HepG2 (cell line): ENCODE results near the gene IL17RB. TPM values are rescaled to one million over a fixed set of nuclear protein-coding genes. Genes with fewer than 3 reads are reported as not detected.

Experiments
- ARID2 ChIP-seq: sonication (generic); formaldehyde crosslinking; IDR thresholded peaks from 2 replicates; pipeline ENCODE4 v1.8.1; 2022; ENCODE audit warnings: mild to moderate bottlenecking, missing genetic modification reagents, borderline replicate concordance
- CEBPG ChIP-seq: IDR thresholded peaks from 2 replicates; pipeline ENCODE4 v1.6.1; 2016
- GMEB2 ChIP-seq: IDR thresholded peaks from 2 replicates; pipeline ENCODE4 v1.6.1; 2016; ENCODE audit warnings: missing biosample characterization, missing genetic modification reagents, low read depth
- GZF1 ChIP-seq: sonication (generic); formaldehyde crosslinking; IDR thresholded peaks from 2 replicates; pipeline ENCODE4 v1.5.1; 2020; ENCODE audit warnings: mild to moderate bottlenecking, missing genetic modification reagents
- HNF4G ChIP-seq, 2 experiments: sonication (generic) in 1 of 2; formaldehyde crosslinking in 1 of 2; IDR thresholded peaks; 2 replicates each; pipeline versions ENCODE4 v1.4.0 to v1.6.1; 2011 to 2020; ENCODE audit warnings: borderline replicate concordance in 2 of 2, low read depth in 2 of 2, mild to moderate bottlenecking in 2 of 2, low read length in 1 of 2, missing genetic modification reagents in 1 of 2, moderate library complexity in 1 of 2
- KAT8 ChIP-seq: IDR thresholded peaks from 2 replicates; pipeline ENCODE4 v1.6.1; 2016; ENCODE audit warnings: missing genetic modification reagents, missing compliant biosample characterization
- KMT2A ChIP-seq: sonication (generic); formaldehyde crosslinking; IDR thresholded peaks from 2 replicates; pipeline ENCODE4 v1.4.0; 2020; ENCODE audit warnings: missing genetic modification reagents
- MED8 ChIP-seq: sonication (generic); formaldehyde crosslinking; IDR thresholded peaks from 2 replicates; pipeline ENCODE4 v1.8.1; 2023; ENCODE audit warnings: mild to moderate bottlenecking, missing genetic modification reagents; ENCODE audit not compliant: insufficient replicate concordance
- NCOA2 ChIP-seq: sonication (generic); formaldehyde crosslinking; IDR thresholded peaks from 2 replicates; pipeline ENCODE4 v1.8.0; 2022; ENCODE audit warnings: inconsistent platforms
- NCOR1 ChIP-seq: fragments of 200-600 bp; sonication (generic); IDR thresholded peaks from 2 replicates; pipeline ENCODE4 v1.7.0; 2017; ENCODE audit warnings: antibody characterized with exemption, low read length, borderline replicate concordance
- NR2F2 ChIP-seq: IDR thresholded peaks from 2 replicates; pipeline ENCODE4 v1.6.1; 2012; ENCODE audit warnings: low read depth, inconsistent platforms, borderline replicate concordance
- ONECUT2 ChIP-seq: sonication (generic); formaldehyde crosslinking; IDR thresholded peaks from 2 replicates; pipeline ENCODE4 v1.4.0; 2020; ENCODE audit warnings: missing genetic modification reagents
- PCBP2 ChIP-seq: fragments of 200-400 bp; formaldehyde crosslinking; optimal IDR thresholded peaks from 2 replicates; pipeline ENCODE3; 2018; ENCODE audit warnings: low read length, low read depth; ENCODE audit not compliant: poor library complexity, severe bottlenecking
- PHF5A ChIP-seq: IDR thresholded peaks from one replicate; pipeline ENCODE4 v1.6.1; 2018; ENCODE audit warnings: low read depth, missing genetic modification reagents; ENCODE audit not compliant: unreplicated experiment
- PPARG ChIP-seq: conservative IDR thresholded peaks from 2 replicates; pipeline ENCODE4 v1.6.1; 2016; ENCODE audit warnings: missing biosample characterization, missing genetic modification reagents
- TBL1XR1 ChIP-seq: fragments of 150-350 bp; IDR thresholded peaks from 2 replicates; pipeline ENCODE4 v1.6.1; 2014; ENCODE audit warnings: borderline replicate concordance, low read length; ENCODE audit not compliant: partially characterized antibody
- TERF1 ChIP-seq: sonication (generic); formaldehyde crosslinking; IDR thresholded peaks from 2 replicates; pipeline ENCODE4 v1.8.0; 2022; ENCODE audit warnings: mild to moderate bottlenecking, missing genetic modification reagents, moderate library complexity
- TGIF2 ChIP-seq: IDR thresholded peaks from 2 replicates; pipeline ENCODE4 v1.6.1; 2016; ENCODE audit warnings: control low read depth, missing compliant biosample characterization
- ZKSCAN5 ChIP-seq: sonication (generic); formaldehyde crosslinking; IDR thresholded peaks from 2 replicates; pipeline ENCODE4 v1.5.1; 2020; ENCODE audit warnings: mild to moderate bottlenecking, missing genetic modification reagents
- ZNF543 ChIP-seq: sonication (generic); formaldehyde crosslinking; IDR thresholded peaks from 2 replicates; pipeline ENCODE4 v1.4.0; 2020; ENCODE audit warnings: mild to moderate bottlenecking, missing genetic modification reagents
- ZNF7 ChIP-seq: IDR thresholded peaks from 2 replicates; pipeline ENCODE4 v1.6.1; 2016; ENCODE audit warnings: missing biosample characterization, missing genetic modification reagents
- ZNF792 ChIP-seq: IDR thresholded peaks from 2 replicates; pipeline ENCODE4 v1.6.1; 2016
- ZZZ3 ChIP-seq: sonication (generic); formaldehyde crosslinking; IDR thresholded peaks from 2 replicates; pipeline ENCODE4 v1.4.0; 2020; ENCODE audit warnings: missing genetic modification reagents, mild to moderate bottlenecking, borderline replicate concordance
- polyA plus RNA-seq, 8 experiments: library from polyadenylated mRNA; depleted of rRNA in 3 of 8; stranded (reverse) in 7 of 8; unstranded in 1 of 8; fragments of >200 nt; fragmentation: Illumina TruSeq in 4 of 8; extraction: Trizol in 4 of 8; gene quantifications; 2 replicates each; pipeline versions ENCODE4 v1.2.1 to v1.2.3, GENCODE V29; 2011 to 2016; ENCODE audit warnings: low read depth in 4 of 8, missing spikeins in 1 of 8, mixed read lengths in 1 of 8; ENCODE audit not compliant: insufficient read depth in 1 of 8
- total RNA-seq, 5 experiments: library from RNA; depleted of rRNA; stranded (reverse); fragments of >200 nt; fragmentation: Illumina TruSeq; extraction: Trizol; gene quantifications; 2 replicates each; pipeline ENCODE4 v1.2.3, GENCODE V29; 2016; ENCODE audit warnings: low read depth in 1 of 5
- TF ChIP-seq, protein P1 (sequence below): sonication (generic); formaldehyde crosslinking; IDR thresholded peaks from 2 replicates; pipeline ENCODE4 v1.5.0; 2020; ENCODE audit warnings: missing genetic modification reagents, mild to moderate bottlenecking, borderline replicate concordance
- TF ChIP-seq, protein P2 (sequence below): sonication (generic); formaldehyde crosslinking; IDR thresholded peaks from 2 replicates; pipeline ENCODE4 v1.4.0; 2020; ENCODE audit warnings: mild to moderate bottlenecking, missing genetic modification reagents

The IL17RB gene
- total and polyA plus RNA-seq, 2 of the 13 experiments (the other 11 are each of a cell fraction or from before 2014, with no cell fraction given), result 130 to 190 TPM

- peak; percentile 75; the same call in 1 of the 2 replicates for TF ChIP-seq NCOA2 (CRISPR knock-in tag)
- 0 out of 2 replicates have a peak, but pooled peaks have one; percentile 8 for TF ChIP-seq KMT2A (CRISPR knock-in tag)
- TF ChIP-seq, protein P1, sequence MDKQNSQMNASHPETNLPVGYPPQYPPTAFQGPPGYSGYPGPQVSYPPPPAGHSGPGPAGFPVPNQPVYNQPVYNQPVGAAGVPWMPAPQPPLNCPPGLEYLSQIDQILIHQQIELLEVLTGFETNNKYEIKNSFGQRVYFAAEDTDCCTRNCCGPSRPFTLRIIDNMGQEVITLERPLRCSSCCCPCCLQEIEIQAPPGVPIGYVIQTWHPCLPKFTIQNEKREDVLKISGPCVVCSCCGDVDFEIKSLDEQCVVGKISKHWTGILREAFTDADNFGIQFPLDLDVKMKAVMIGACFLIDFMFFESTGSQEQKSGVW, result 0 out of 2 replicates have a peak, but pooled peaks have one; percentile 16
- TF ChIP-seq HNF4G (IDR thresholded peaks at IDR 0.05; ENCODE audit: borderline replicate concordance, low read depth, low read length), result peak; percentile 79
- TF ChIP-seq HNF4G (CRISPR knock-in tag; IDR thresholded peaks at IDR 0.05; ENCODE audit: borderline replicate concordance, low read depth), result peak; percentile 70; the same call in 1 of the 2 replicates
- TF ChIP-seq ZNF543 (CRISPR knock-in tag), result no peak; the same call in 1 of the 2 replicates
- 0 out of 2 replicates have a peak, but pooled peaks have one; percentile 31 for TF ChIP-seq ZNF792
- TF ChIP-seq, protein P2, sequence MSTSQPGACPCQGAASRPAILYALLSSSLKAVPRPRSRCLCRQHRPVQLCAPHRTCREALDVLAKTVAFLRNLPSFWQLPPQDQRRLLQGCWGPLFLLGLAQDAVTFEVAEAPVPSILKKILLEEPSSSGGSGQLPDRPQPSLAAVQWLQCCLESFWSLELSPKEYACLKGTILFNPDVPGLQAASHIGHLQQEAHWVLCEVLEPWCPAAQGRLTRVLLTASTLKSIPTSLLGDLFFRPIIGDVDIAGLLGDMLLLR (CRISPR knock-in tag), result 0 out of 2 replicates have a peak, but pooled peaks have one; percentile 31
- no peak for TF ChIP-seq ONECUT2 (CRISPR knock-in tag)
- no peak for TF ChIP-seq TBL1XR1
- 0 out of 2 replicates have a peak, but pooled peaks have one; percentile 19 for TF ChIP-seq TERF1
- peak; percentile 83 for TF ChIP-seq NCOR1
- TF ChIP-seq GMEB2 (CRISPR knock-in tag), result no peak
- peak; percentile 81 for TF ChIP-seq MED8
- TF ChIP-seq ZNF7 (CRISPR knock-in tag), result no peak
- peak; percentile 63 for TF ChIP-seq PHF5A
- no peak for TF ChIP-seq ARID2 (CRISPR knock-in tag)
- TF ChIP-seq PPARG (CRISPR knock-in tag), result peak; percentile 52; the same call in 1 of the 2 replicates
- 0 out of 2 replicates have a peak, but pooled peaks have one; percentile 46 for TF ChIP-seq GZF1 (CRISPR knock-in tag)
- 0 out of 2 replicates have a peak, but pooled peaks have one; percentile 25 for TF ChIP-seq ZKSCAN5 (CRISPR knock-in tag)
- TF ChIP-seq KAT8, result peak; percentile 33; the same call in 1 of the 2 replicates
- TF ChIP-seq PCBP2, result peak; percentile 47
- TF ChIP-seq NR2F2, result peak; percentile 27; the same call in 1 of the 2 replicates
- 0 out of 2 replicates have a peak, but pooled peaks have one; percentile 3 for TF ChIP-seq TGIF2 (CRISPR knock-in tag)
- no peak for TF ChIP-seq ZZZ3 (CRISPR knock-in tag)
- TF ChIP-seq CEBPG (CRISPR knock-in tag), result peak; percentile 28; the same call in 1 of the 2 replicates
Measured at GRCh38 chr3:53844262-53845102, 1.9 kb upstream of the IL17RB start (continued).
